GM12878 (cell line): ENCODE data around the gene ABL2. TPM values are rescaled to one million over a fixed set of nuclear protein-coding genes. Genes with fewer than 3 reads are reported as not detected.

Source experiments
- ATAC-seq: fragments of 200-7000 bp; cut with Tn5 transposase; 3 replicates; pipeline ENCODE4 v1.9.1; 2020; ENCODE audit warnings: mild to moderate bottlenecking, moderate library complexity
- BruUV-seq: library from RNA; stranded (reverse); fragments of 400-500 nt; replicated peaks from 2 replicates; lab custom pipeline; 2021; lab: Mats Ljungman, UMichigan
- CTCF ChIA-PET: fragments of 300-600 bp; sonication (Branson Sonifier 250); formaldehyde crosslinking; extraction: SDS; loops from one replicate; lab custom pipeline; 2021; ENCODE audit warnings: inconsistent platforms; lab: Yijun Ruan, JAX
- POLR2A ChIA-PET: fragments of 350-600 bp; formaldehyde crosslinking; extraction: SDS; loops from one replicate; lab custom pipeline; 2021; ENCODE audit warnings: inconsistent platforms; lab: Charles Lee
- RAD21 ChIA-PET: fragments of 300-600 bp; sonication (Branson Sonifier 250); formaldehyde crosslinking; loops from one replicate; lab custom pipeline; 2023; ENCODE audit warnings: antibody characterized with exemption; ENCODE audit not compliant: unreplicated experiment; lab: Charles Lee
- SMC1A ChIA-PET: fragments of 300-600 bp; sonication (Branson Sonifier 250); formaldehyde crosslinking; loops from one replicate; lab custom pipeline; 2023; ENCODE audit not compliant: unreplicated experiment, uncharacterized antibody; lab: Charles Lee
- DNase-seq: peaks from one replicate; pipeline ENCODE4 v3.0.0-alpha.2; 2011; ENCODE audit warnings: low read depth, low spot score
- FAIRE-seq: peaks from 3 replicates; lab custom pipeline; 2011; peaks lifted over from hg19 to GRCh38; lab: Jason Lieb, UNC
- H2AFZ ChIP-seq: 2 replicates; pipeline ENCODE4 v1.6.0; 2011; ENCODE audit warnings: low read depth, low read length, control low read depth; ENCODE audit not compliant: control insufficient read depth
- H3K27ac ChIP-seq: 2 replicates; pipeline ENCODE4 v1.5.1; 2011; ENCODE audit warnings: control low read depth; ENCODE audit not compliant: control insufficient read depth, insufficient read depth
- H3K27me3 ChIP-seq, 2 experiments: replicated peaks in 1 of 2; 2 replicates each; pipeline versions ENCODE4 v1.6.0 to v1.6.1; 2011; ENCODE audit warnings: low read length in 1 of 2; ENCODE audit not compliant: control insufficient read depth in 2 of 2, insufficient read depth in 2 of 2
- H3K36me3 ChIP-seq, 2 experiments: 2 replicates each; pipeline ENCODE4 v1.5.1; 2011; ENCODE audit warnings: low read length in 1 of 2; ENCODE audit not compliant: control insufficient read depth in 2 of 2, insufficient read depth in 2 of 2
- H3K4me1 ChIP-seq: 2 replicates; pipeline ENCODE4 v1.6.1; 2011; ENCODE audit warnings: mild to moderate bottlenecking, low read length, moderate library complexity, mixed read lengths; ENCODE audit not compliant: control insufficient read depth, insufficient read depth
- H3K4me2 ChIP-seq: 2 replicates; pipeline ENCODE4 v1.6.0; 2011; ENCODE audit warnings: control low read depth; ENCODE audit not compliant: control insufficient read depth, insufficient read depth
- H3K4me3 ChIP-seq: fragments of 200-600 bp; sonication (generic); 2 replicates; pipeline ENCODE4 v1.5.1; 2016
- H3K79me2 ChIP-seq: 2 replicates; pipeline ENCODE4 v1.6.0; 2011; ENCODE audit warnings: low read length; ENCODE audit not compliant: control insufficient read depth, insufficient read depth
- H3K9ac ChIP-seq: 2 replicates; pipeline ENCODE4 v1.8.0; 2011; ENCODE audit warnings: low read length, control low read depth, mixed read lengths; ENCODE audit not compliant: control insufficient read depth, insufficient read depth
- H3K9me3 ChIP-seq: replicated peaks from 3 replicates; pipeline ENCODE4 v1.5.1; 2011; ENCODE audit warnings: mild to moderate bottlenecking, low read length; ENCODE audit not compliant: control insufficient read depth, insufficient read depth
- H4K20me1 ChIP-seq: 2 replicates; pipeline ENCODE4 v1.6.0; 2011; ENCODE audit not compliant: control insufficient read depth, insufficient read depth
- CBX5 ChIP-seq: sonication (generic); IDR thresholded peaks from 2 replicates; pipeline ENCODE4 v1.6.1; 2016; ENCODE audit warnings: low read depth, moderate library complexity, mild to moderate bottlenecking, inconsistent platforms
- EGR1 ChIP-seq, 2 experiments: IDR thresholded peaks; 1 replicate in 1 of 2; 2 replicates in 1 of 2; pipeline ENCODE4 v1.6.1; 2011 to 2012; ENCODE audit warnings: low read depth in 2 of 2, low read length in 2 of 2, borderline replicate concordance in 1 of 2, mild to moderate bottlenecking in 1 of 2, moderate library complexity in 1 of 2
- HDAC2 ChIP-seq: fragments of 200-600 bp; sonication (generic); IDR thresholded peaks from 2 replicates; pipeline ENCODE4 v1.6.1; 2017
- JUNB ChIP-seq: IDR thresholded peaks from 2 replicates; pipeline ENCODE4 v1.6.1; 2016; ENCODE audit warnings: antibody characterized with exemption, mild to moderate bottlenecking
- MXI1 ChIP-seq: fragments of 150-350 bp; IDR thresholded peaks from 2 replicates; pipeline ENCODE4 v1.6.1; 2011; ENCODE audit warnings: low read depth, mild to moderate bottlenecking, inconsistent platforms, low read length, improper control_type of control experiment
- NR2F1 ChIP-seq: fragments of 450-650 bp; conservative IDR thresholded peaks from 2 replicates; pipeline ENCODE4 v1.6.1; 2017; ENCODE audit warnings: mild to moderate bottlenecking
- PAX8 ChIP-seq: fragments of 450-650 bp; IDR thresholded peaks from 2 replicates; pipeline ENCODE4 v1.6.1; 2017; ENCODE audit warnings: mild to moderate bottlenecking, moderate library complexity
- POLR2AphosphoS2 ChIP-seq: IDR thresholded peaks from 2 replicates; pipeline ENCODE4 v1.6.1; 2011; ENCODE audit warnings: low read depth, mild to moderate bottlenecking, low read length, improper control_type of control experiment, moderate library complexity
- RBBP5 ChIP-seq: fragments of 200-600 bp; sonication (generic); conservative IDR thresholded peaks from 2 replicates; pipeline ENCODE4 v1.6.1; 2016
- SPI1 ChIP-seq: IDR thresholded peaks from 2 replicates; pipeline ENCODE4 v1.6.1; 2011; ENCODE audit warnings: low read depth, mild to moderate bottlenecking, low read length, moderate library complexity, borderline replicate concordance; ENCODE audit not compliant: insufficient read depth
- TCF7 ChIP-seq: IDR thresholded peaks from 2 replicates; pipeline ENCODE4 v1.6.1; 2014; ENCODE audit warnings: antibody characterized with exemption, borderline replicate concordance
- WGBS: methylation state at CpG from one replicate; pipeline ENCODE4 v1.1.6; 2016; ENCODE audit warnings: low lambda C conversion rate; ENCODE audit not compliant: insufficient replicate concordance, insufficient coverage; ENCODE audit errors: missing lambda C conversion rate; 5-methylcytosine and 5-hydroxymethylcytosine counted together
- in situ Hi-C: fragments of 300-500 bp; cut with MboI; formaldehyde crosslinking; loops from 9 replicates; pipeline ENCODE4 v1.14.3; 2018; ENCODE audit warnings: mixed read lengths
- intact Hi-C: fragments of 100-400 bp; cut with micrococcal nuclease; formaldehyde crosslinking; loops from one replicate; pipeline ENCODE4 v1.14.2; 2022; ENCODE audit not compliant: unreplicated experiment
- polyA plus RNA-seq, 11 experiments: library from polyadenylated mRNA; depleted of rRNA in 4 of 11; unstranded in 6 of 11; stranded (reverse) in 5 of 11; fragments of >200 nt; fragmentation: Nextera tagmentation in 4 of 11; fragmentation: Illumina TruSeq in 1 of 11; extraction: Ambion mirVana in 4 of 11; extraction: Trizol in 1 of 11; gene quantifications; 1 replicate in 1 of 11; 2 replicates in 10 of 11; pipeline versions ENCODE4 v1.2.1 to v1.2.3, GENCODE V29; 2011 to 2016; ENCODE audit warnings: inconsistent platforms in 2 of 11, missing spikeins in 2 of 11, low read depth in 1 of 11
- total RNA-seq, 4 experiments: library from RNA; depleted of rRNA in 3 of 4; stranded (reverse); fragments of >200 nt in 3 of 4; fragmentation: Illumina TruSeq in 1 of 4; extraction: Trizol in 1 of 4; gene quantifications; 2 replicates each; pipeline versions ENCODE4 v1.2.1 to v1.2.3, GENCODE V29; 2013 to 2021
- TF ChIP-seq, protein P1 (sequence below): fragments of 450-650 bp; IDR thresholded peaks from 2 replicates; pipeline ENCODE4 v1.6.1; 2017; ENCODE audit warnings: mild to moderate bottlenecking, low read depth, inconsistent platforms; ENCODE audit not compliant: poor library complexity, severe bottlenecking
- TF ChIP-seq, protein P2 (sequence below): fragments of 450-650 bp; IDR thresholded peaks from 2 replicates; pipeline ENCODE4 v1.6.1; 2017; ENCODE audit warnings: borderline replicate concordance
- TF ChIP-seq, protein P3 (sequence below): IDR thresholded peaks from 2 replicates; pipeline ENCODE4 v1.6.1; 2012; ENCODE audit warnings: low read depth, low read length, improper control_type of control experiment
- TF ChIP-seq, protein P4 (sequence below): fragments of 450-650 bp; IDR thresholded peaks from 2 replicates; pipeline ENCODE4 v1.6.1; 2017; ENCODE audit warnings: low read depth, mild to moderate bottlenecking, moderate library complexity

Gene ABL2
- total and polyA plus RNA-seq, 10 of the 15 experiments (the other 5 are each of a cell fraction or from before 2014, with no cell fraction given), result 0.57 to 9.4 (median 3.6) TPM

DNA sequence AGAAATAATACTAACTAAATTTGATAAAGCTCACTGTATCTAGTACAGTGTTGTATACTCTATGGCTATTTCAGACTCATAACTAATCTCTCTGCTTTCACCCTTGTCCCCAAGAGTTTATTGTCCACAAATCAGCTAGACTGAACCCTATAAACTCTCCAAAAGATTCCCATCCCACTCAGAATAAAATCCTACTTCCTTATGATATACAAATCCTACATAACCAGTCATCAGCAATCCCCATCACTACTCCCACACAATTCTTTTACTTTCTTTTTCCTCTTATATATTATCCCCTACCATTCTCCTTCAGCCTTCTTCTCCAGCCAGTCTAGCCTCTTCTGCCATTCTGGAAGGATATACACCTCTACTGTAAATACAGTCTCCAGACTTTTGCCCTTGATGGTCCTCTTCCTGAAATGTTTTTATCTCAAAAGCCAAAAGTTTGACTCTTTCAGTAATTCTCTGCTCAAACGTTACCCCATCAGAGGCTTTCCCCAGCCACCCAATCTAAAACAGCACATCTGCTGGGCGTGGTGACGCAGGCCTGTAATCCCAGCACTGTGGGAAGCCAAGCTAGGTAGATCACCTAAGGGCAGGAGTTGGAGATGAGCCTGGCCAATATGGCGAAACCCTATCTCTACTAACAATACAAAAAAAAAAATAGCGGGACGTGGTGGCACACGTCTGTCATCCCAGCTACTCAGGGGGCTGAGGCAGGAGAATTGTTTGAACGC, 41.6 kb downstream of the ABL2 start:
- Histone ChIP-seq H4K20me1 (no peaks in the 10 kb centered on the region), H3K4me1 (peaks cover 7% of the 10 kb centered on the region; the same call in 1 of the 2 replicates), H3K9ac (no peak overlapping the region), H3K27me3 (no peaks in the 10 kb centered on the region), H3K36me3 (no peaks in the 10 kb centered on the region; a peak in 1 of 4 replicates), H3K4me3 (no peak overlapping the region), H3K4me2 (no peak overlapping the region), H3K79me2 (no peaks in the 10 kb centered on the region; the same call in 1 of the 2 replicates)
- CTCF ChIA-PET, result no interaction called here
- FAIRE-seq, result no peak
- POLR2A ChIA-PET, result no interaction called here
- intact Hi-C loops, result no loop called here
- SMC1A ChIA-PET, result no interaction called here
- 96% methylated on average over 8 of the region's 8 CpGs for whole genome bisulfite sequencing
- no TSS peak for BruUV-seq
- RAD21 ChIA-PET, result no interaction called here
- no peak for TF ChIP-seq CBX5
- TF ChIP-seq, protein P1, sequence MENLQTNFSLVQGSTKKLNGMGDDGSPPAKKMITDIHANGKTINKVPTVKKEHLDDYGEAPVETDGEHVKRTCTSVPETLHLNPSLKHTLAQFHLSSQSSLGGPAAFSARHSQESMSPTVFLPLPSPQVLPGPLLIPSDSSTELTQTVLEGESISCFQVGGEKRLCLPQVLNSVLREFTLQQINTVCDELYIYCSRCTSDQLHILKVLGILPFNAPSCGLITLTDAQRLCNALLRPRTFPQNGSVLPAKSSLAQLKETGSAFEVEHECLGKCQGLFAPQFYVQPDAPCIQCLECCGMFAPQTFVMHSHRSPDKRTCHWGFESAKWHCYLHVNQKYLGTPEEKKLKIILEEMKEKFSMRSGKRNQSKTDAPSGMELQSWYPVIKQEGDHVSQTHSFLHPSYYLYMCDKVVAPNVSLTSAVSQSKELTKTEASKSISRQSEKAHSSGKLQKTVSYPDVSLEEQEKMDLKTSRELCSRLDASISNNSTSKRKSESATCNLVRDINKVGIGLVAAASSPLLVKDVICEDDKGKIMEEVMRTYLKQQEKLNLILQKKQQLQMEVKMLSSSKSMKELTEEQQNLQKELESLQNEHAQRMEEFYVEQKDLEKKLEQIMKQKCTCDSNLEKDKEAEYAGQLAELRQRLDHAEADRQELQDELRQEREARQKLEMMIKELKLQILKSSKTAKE, result no peak
- no peak for TF ChIP-seq EGR1 (IDR thresholded peaks at IDR 0.05; ENCODE audit: borderline replicate concordance in 1 of 2, low read depth in 2 of 2, low read length in 2 of 2)
- no peak for TF ChIP-seq NR2F1
- TF ChIP-seq RBBP5, result no peak
- no peak for TF ChIP-seq TCF7
- TF ChIP-seq PAX8, result no peak
- TF ChIP-seq JUNB, result no peak
- TF ChIP-seq SPI1, result no peak
- TF ChIP-seq HDAC2, result no peak
- no peak for TF ChIP-seq MXI1
- TF ChIP-seq POLR2AphosphoS2, result no peak
- TF ChIP-seq, protein P2, sequence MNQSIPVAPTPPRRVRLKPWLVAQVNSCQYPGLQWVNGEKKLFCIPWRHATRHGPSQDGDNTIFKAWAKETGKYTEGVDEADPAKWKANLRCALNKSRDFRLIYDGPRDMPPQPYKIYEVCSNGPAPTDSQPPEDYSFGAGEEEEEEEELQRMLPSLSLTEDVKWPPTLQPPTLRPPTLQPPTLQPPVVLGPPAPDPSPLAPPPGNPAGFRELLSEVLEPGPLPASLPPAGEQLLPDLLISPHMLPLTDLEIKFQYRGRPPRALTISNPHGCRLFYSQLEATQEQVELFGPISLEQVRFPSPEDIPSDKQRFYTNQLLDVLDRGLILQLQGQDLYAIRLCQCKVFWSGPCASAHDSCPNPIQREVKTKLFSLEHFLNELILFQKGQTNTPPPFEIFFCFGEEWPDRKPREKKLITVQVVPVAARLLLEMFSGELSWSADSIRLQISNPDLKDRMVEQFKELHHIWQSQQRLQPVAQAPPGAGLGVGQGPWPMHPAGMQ, result no peak
- TF ChIP-seq, protein P3, sequence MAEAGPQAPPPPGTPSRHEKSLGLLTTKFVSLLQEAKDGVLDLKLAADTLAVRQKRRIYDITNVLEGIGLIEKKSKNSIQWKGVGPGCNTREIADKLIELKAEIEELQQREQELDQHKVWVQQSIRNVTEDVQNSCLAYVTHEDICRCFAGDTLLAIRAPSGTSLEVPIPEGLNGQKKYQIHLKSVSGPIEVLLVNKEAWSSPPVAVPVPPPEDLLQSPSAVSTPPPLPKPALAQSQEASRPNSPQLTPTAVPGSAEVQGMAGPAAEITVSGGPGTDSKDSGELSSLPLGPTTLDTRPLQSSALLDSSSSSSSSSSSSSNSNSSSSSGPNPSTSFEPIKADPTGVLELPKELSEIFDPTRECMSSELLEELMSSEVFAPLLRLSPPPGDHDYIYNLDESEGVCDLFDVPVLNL, result no peak
- TF ChIP-seq, protein P4, sequence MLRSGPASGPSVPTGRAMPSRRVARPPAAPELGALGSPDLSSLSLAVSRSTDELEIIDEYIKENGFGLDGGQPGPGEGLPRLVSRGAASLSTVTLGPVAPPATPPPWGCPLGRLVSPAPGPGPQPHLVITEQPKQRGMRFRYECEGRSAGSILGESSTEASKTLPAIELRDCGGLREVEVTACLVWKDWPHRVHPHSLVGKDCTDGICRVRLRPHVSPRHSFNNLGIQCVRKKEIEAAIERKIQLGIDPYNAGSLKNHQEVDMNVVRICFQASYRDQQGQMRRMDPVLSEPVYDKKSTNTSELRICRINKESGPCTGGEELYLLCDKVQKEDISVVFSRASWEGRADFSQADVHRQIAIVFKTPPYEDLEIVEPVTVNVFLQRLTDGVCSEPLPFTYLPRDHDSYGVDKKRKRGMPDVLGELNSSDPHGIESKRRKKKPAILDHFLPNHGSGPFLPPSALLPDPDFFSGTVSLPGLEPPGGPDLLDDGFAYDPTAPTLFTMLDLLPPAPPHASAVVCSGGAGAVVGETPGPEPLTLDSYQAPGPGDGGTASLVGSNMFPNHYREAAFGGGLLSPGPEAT, result no peak
- TF ChIP-seq, all 136 proteins: peak for 0
- H2AFZ ChIP-seq, result no peak overlapping the region
- no peak for ATAC-seq
- no peaks in the 10 kb centered on the region for H3K9me3 ChIP-seq
- in situ Hi-C loops, result no loop called here
- H3K27ac ChIP-seq, result no peak overlapping the region
- no peak for DNase-seq
